Effector memory CD8-positive, alpha-beta T cell (primary cell): Measurements from ENCODE around the gene NFKB2.

Experiments
- ATAC-seq: fragments of 150-1000 bp; cut with Tn5 transposase; replicated peaks from 2 replicates; pipeline ENCODE4 v1.10.0; 2021; ENCODE audit warnings: mild to moderate bottlenecking, moderate library complexity
- DNase-seq, 3 experiments: peaks; one replicate each; pipeline ENCODE4 v3.0.0; 2021
- H3K27ac Mint-ChIP-seq, 2 donors: one replicate each; pipeline ENCODE4 v1.8.0; 2022; ENCODE audit warnings: mild to moderate bottlenecking in 2 of 2, mixed read lengths in 2 of 2, moderate library complexity in 2 of 2
- H3K27me3 Mint-ChIP-seq, 2 donors: one replicate each; pipeline ENCODE4 v1.8.0; 2022; ENCODE audit warnings: mixed read lengths in 2 of 2
- H3K36me3 Mint-ChIP-seq: one replicate; pipeline ENCODE4 v1.8.0; 2022; ENCODE audit warnings: mild to moderate bottlenecking, moderate library complexity, mixed read lengths; ENCODE audit not compliant: insufficient read depth
- H3K4me1 Mint-ChIP-seq, 2 donors: one replicate each; pipeline ENCODE4 v1.8.0; 2022; ENCODE audit warnings: low read depth in 2 of 2, mixed read lengths in 2 of 2
- H3K4me3 Mint-ChIP-seq, 2 donors: one replicate each; pipeline ENCODE4 v1.8.0; 2022; ENCODE audit warnings: mild to moderate bottlenecking in 2 of 2, mixed read lengths in 2 of 2, moderate library complexity in 2 of 2
- H3K9me3 Mint-ChIP-seq, 2 donors: one replicate each; pipeline ENCODE4 v1.8.0; 2022; ENCODE audit warnings: mixed read lengths in 2 of 2

Gene NFKB2

DNA sequence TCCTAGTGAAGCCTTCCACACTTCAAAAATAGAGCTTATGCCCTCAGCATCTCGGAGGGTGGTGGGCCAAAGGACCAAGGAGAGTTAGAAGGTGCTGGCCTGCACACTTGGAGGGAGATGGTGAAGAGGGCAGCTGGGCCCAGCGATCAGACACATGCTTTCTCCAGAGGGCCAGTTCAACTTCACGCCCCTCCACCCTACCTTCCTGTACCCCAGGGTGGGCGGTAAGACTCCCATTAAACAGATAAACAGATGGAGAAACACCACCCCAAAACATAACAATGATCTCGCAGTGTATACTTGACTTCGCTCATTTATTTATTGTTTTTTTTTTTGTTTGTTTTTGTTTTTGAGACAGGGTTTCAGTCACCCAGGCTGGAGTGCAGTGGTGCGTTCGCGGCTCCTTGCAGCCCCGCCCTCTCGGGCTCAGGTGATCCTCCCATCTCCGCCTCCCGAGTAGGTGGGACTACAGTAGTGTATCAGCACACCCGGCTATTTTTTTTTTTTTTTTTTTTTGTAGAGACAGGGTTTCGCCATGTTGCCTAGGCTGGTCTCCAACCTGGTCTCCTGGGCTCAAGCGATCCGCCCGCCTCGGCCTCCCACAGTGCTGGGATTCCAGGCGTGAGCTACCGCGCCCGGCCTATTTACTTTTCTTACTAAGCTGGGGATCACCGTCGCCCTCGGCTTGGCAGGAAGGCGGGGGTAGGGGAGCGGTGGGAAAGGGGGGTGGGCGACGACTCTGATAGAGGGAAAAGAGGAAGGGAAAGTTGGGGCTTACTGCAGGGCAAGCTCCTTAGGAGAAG lies 54.0 kb downstream of the NFKB2 start:
- H3K27ac Mint-ChIP-seq: peak overlapping the region; percentile 81 to 95
- ATAC-seq (peak; percentile 66), DNase-seq (peak; percentile 82 to 86 (median 82))
- H3K4me1 Mint-ChIP-seq: peaks cover 20 to 27% of the 10 kb centered on the region in 2 donors
- no peaks in the 10 kb centered on the region for H3K9me3 Mint-ChIP-seq
- H3K36me3 Mint-ChIP-seq: peaks cover 18% of the 10 kb centered on the region
- H3K4me3 Mint-ChIP-seq: peak overlapping the region; percentile 92 to 95
- no peaks in the 10 kb centered on the region for H3K27me3 Mint-ChIP-seq

DNA sequence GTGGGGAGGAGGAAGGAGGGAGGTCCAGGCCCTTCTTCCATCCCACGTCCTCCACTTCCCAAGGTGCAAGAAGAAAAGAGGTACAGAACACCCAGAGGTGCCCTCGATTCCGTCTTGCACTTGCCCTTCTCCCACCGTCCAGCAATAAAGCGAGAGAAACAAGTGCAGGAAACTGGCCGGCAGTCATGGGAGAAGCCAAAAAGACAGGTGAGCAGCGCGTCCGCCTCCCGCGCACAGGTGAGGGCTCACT lies 54.5 kb downstream of the NFKB2 start:
- H3K4me3 Mint-ChIP-seq: peak overlapping the region; percentile 92 to 95
- no peaks in the 10 kb centered on the region for H3K27me3 Mint-ChIP-seq
- peaks cover 20 to 27% of the 10 kb centered on the region in 2 donors for H3K4me1 Mint-ChIP-seq
- H3K27ac Mint-ChIP-seq: peak overlapping the region; percentile 81 to 95
- H3K9me3 Mint-ChIP-seq: no peaks in the 10 kb centered on the region
- ATAC-seq (no peak), DNase-seq (no peak)
- H3K36me3 Mint-ChIP-seq: peaks cover 18% of the 10 kb centered on the region

DNA sequence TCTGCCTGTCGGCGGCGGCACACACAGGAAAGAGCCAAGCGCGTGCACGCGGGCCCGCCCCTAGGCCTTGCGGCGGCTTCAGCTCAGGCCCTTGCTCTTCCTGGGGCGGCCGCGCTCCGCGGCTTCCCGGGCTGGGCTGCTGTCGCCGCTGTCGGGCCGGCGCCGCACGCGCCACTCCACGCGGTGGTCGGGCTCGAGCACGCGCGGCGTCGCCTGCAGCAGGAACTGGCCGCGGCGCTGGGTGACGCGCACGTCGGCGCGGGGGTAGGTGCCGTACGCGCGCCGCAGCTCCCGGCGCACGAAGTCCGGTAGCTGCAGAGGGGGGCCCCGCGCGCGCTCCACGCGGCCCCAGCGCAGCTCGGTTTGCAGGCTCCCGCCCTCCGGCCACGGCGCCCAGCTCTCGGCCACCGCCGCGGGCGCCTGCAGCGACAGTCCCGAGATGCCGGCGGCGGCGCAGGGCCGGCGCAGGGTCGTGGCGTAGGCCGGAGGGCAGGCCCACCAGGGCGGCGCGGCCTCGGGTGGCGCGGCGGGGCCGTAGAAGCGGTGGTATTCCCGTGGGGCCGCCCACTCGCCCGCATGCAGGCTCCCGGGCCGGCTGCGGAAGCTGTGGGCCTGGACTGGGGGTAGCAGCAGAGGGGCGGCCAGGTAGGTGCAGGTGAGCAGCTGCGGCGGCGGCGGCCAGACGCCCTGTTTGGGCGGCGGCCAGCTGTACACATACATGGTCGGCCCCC lies 55.0 kb downstream of the NFKB2 start:
- H3K4me3 Mint-ChIP-seq: peak overlapping the region; percentile 92 to 95
- no peaks in the 10 kb centered on the region for H3K9me3 Mint-ChIP-seq
- peak; percentile 87 for ATAC-seq
- H3K36me3 Mint-ChIP-seq: peaks cover 18% of the 10 kb centered on the region
- H3K27ac Mint-ChIP-seq: peak overlapping the region; percentile 81 to 95
- peaks cover 20 to 27% of the 10 kb centered on the region in 2 donors for H3K4me1 Mint-ChIP-seq
- DNase-seq: peak; percentile 85 to 90 (median 85)
- no peaks in the 10 kb centered on the region for H3K27me3 Mint-ChIP-seq

DNA sequence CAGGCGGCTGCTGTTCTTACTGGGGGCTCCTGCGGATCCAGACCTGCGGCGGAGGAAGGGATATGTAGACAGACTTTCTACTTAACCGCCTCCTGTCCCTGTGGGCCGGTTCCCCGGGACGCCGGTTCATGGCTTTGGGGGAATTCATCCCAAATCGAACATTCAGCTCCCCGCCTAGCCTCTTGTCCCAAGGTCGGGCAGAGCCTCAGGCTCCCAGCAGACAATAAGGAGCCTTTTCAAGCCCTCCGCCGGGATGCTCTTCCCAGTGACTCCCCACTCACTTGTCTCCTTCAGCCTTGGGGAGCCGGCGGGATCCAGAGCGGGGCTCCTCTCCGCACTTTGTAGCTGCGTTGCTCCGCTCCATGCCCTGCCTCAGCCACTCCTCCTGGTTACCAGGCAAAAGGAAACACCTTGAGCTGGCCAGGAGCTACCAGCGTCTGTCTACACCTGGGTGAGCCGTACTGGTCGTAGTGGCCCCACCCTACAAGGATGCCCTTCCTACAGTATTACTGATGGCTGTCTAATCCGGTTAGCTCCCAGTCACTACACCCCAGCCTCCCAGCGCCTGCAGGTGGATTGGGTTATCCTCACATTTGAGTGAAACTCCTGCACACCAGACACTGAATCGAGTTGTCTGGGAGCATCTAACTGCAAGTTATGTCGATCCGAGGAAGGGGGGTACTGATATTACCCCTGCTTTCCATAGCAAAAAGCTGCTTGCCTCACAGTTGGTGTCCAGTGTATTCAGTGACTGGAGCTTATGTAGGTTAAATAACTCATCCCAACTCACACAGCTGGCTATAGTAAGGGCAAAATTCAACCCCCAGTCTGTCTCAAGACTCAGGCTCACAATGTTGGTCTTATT lies 55.8 kb downstream of the NFKB2 start, which contains the start of gene C10orf95:
C10orf95 (minus strand) TSS at position 439 of the 865 bp plus-strand sequence. CDS start 450 bp downstream, outside the sequence.
- Mint-ChIP-seq H3K4me1 (peaks cover 20 to 27% of the 10 kb centered on the region in 2 donors), H3K27me3 (no peaks in the 10 kb centered on the region), H3K4me3 (peak within 1 kb of the TSS; percentile 92 to 95)

More for the DNA sequence above, 55.8 kb downstream of the NFKB2 start, which contains the start of gene C10orf95:
- peaks cover 20% of the 10 kb centered on the region for H3K36me3 Mint-ChIP-seq
- no peaks in the 10 kb centered on the region for H3K9me3 Mint-ChIP-seq
- DNase-seq: peak in 1 of 3 experiments; percentile 16
- peak within 1 kb of the TSS in 1 of 2 donors; percentile 95 for H3K27ac Mint-ChIP-seq
- no peak for ATAC-seq
